ENCODE measurements around the gene VTI1A.
A peak's percentile ranks its signal among the peaks of the same experiment; 100 is the strongest.
"Not testable (repeated sequence)": the region's sequence is repeated elsewhere in the genome, so short reads cannot be mapped to it uniquely, and the experiment has no call there.

Gene VTI1A

GRCh38 chr10:112454910-112455779, 8.1 kb downstream of the VTI1A start:
- DNase-seq, result no peak

- no peak for DNase-seq
Measured at GRCh38 chr10:112456533-112456932, 9.5 kb downstream of the VTI1A start.

GRCh38 chr10:112460366-112460765, 13.4 kb downstream of the VTI1A start:
- DNase-seq, result no peak

- DNase-seq, result no peak
Measured at GRCh38 chr10:112461029-112461887, 14.2 kb downstream of the VTI1A start.

- not testable (repeated sequence) for DNase-seq
Measured at GRCh38 chr10:112464074-112464473, 17.1 kb downstream of the VTI1A start.

GRCh38 chr10:112465299-112465883, 18.4 kb downstream of the VTI1A start:
- no peak for DNase-seq

- no peak for DNase-seq
Measured at GRCh38 chr10:112466802-112467201, 19.8 kb downstream of the VTI1A start.

GRCh38 chr10:112467541-112468075, 20.6 kb downstream of the VTI1A start:
- DNase-seq, result no peak

GRCh38 chr10:112471878-112472487, 25.0 kb downstream of the VTI1A start:
- DNase-seq, result no peak

- DNase-seq, result no peak
Measured at GRCh38 chr10:112475575-112476218, 28.7 kb downstream of the VTI1A start.

- no peak for DNase-seq
Measured at GRCh38 chr10:112481602-112482001, 34.6 kb downstream of the VTI1A start.

GRCh38 chr10:112484399-112484798, 37.4 kb downstream of the VTI1A start:
- no peak for DNase-seq

GRCh38 chr10:112487964-112488363, 40.9 kb downstream of the VTI1A start:
- no peak for DNase-seq

- DNase-seq, result peak; percentile 84
Measured at GRCh38 chr10:112490545-112490944, 43.5 kb downstream of the VTI1A start.

- no peak for DNase-seq
Measured at GRCh38 chr10:112491144-112491543, 44.1 kb downstream of the VTI1A start.

GRCh38 chr10:112492736-112493135, 45.7 kb downstream of the VTI1A start:
- DNase-seq, result no peak

GRCh38 chr10:112497347-112497950, 50.4 kb downstream of the VTI1A start:
- DNase-seq, result no peak

- no peak for DNase-seq
Measured at GRCh38 chr10:112498806-112499205, 51.8 kb downstream of the VTI1A start.

GRCh38 chr10:112499985-112500384, 53.0 kb downstream of the VTI1A start:
- DNase-seq, result not testable (repeated sequence)

- DNase-seq, result no peak
Measured at GRCh38 chr10:112502536-112502935, 55.5 kb downstream of the VTI1A start.

- no peak for DNase-seq
Measured at GRCh38 chr10:112503643-112504042, 56.6 kb downstream of the VTI1A start.

- DNase-seq, result no peak
Measured at GRCh38 chr10:112507046-112507445, 60.0 kb downstream of the VTI1A start.

Data from NCI-H1105 (cell line).